Activated B cell treated with CpG ODN at 0.5 μM for 24 hours (primary cell): Measurements from ENCODE around the gene PPFIBP1. TPM values are rescaled to one million over a fixed set of nuclear protein-coding genes. Genes with fewer than 3 reads are reported as not detected.

Source experiments
- ATAC-seq: fragments of 200-7000 bp; cut with Tn5 transposase; one replicate; pipeline ENCODE4 v1.10.0; 2021; ENCODE audit warnings: low read depth, mild to moderate bottlenecking, moderate library complexity
- CTCF ChIA-PET: fragments of 350-600 bp; sonication (Branson Sonifier 250); formaldehyde crosslinking; loops from one replicate; lab custom pipeline; 2021; ENCODE audit warnings: antibody characterized with exemption; lab: Charles Lee
- POLR2A ChIA-PET: fragments of 350-600 bp; sonication (Branson Sonifier 250); formaldehyde crosslinking; loops from one replicate; lab custom pipeline; 2021; ENCODE audit warnings: antibody characterized with exemption; lab: Charles Lee
- DNase-seq: peaks from one replicate; pipeline ENCODE4 v3.0.0; 2022
- H3K27ac Mint-ChIP-seq: one replicate; pipeline ENCODE4 v1.8.0; 2020; ENCODE audit warnings: mixed read lengths
- H3K27me3 Mint-ChIP-seq: one replicate; pipeline ENCODE4 v1.8.0; 2021; ENCODE audit warnings: mixed read lengths
- H3K36me3 Mint-ChIP-seq: one replicate; pipeline ENCODE4 v1.8.0; 2021; ENCODE audit warnings: low read depth, mixed read lengths
- H3K4me1 Mint-ChIP-seq: one replicate; pipeline ENCODE4 v1.8.0; 2021; ENCODE audit warnings: mixed read lengths
- H3K4me3 Mint-ChIP-seq: one replicate; pipeline ENCODE4 v1.8.0; 2020; ENCODE audit warnings: mild to moderate bottlenecking, mixed read lengths
- H3K9me3 Mint-ChIP-seq: one replicate; pipeline ENCODE4 v1.8.0; 2020; ENCODE audit warnings: mixed read lengths
- CTCF ChIP-seq: fragments of 200-600 bp; IDR thresholded peaks from one replicate; pipeline ENCODE4 v1.8.0; 2022; ENCODE audit warnings: antibody characterized with exemption, mild to moderate bottlenecking
- intact Hi-C: fragments of 100-400 bp; cut with micrococcal nuclease; formaldehyde crosslinking; loops from one replicate; pipeline ENCODE4 v1.15.1; 2024
- total RNA-seq: library from RNA; stranded (reverse); gene quantifications from 2 replicates; pipeline ENCODE4 v1.2.3, GENCODE V29; 2022

Gene PPFIBP1
- total RNA-seq, 1 donor from 2014 or later = 8.1 TPM

- ChIA-PET CTCF (no interaction called here), POLR2A (no interaction called here)
- no peak overlapping the region for H3K4me3 Mint-ChIP-seq
- no peaks in the 10 kb centered on the region for H3K4me1 Mint-ChIP-seq
- DNase-seq = no peak
- H3K27ac Mint-ChIP-seq = no peak overlapping the region
- TF ChIP-seq CTCF = no peak
- no peaks in the 10 kb centered on the region for H3K9me3 Mint-ChIP-seq
- intact Hi-C loops = no loop called here
- no peaks in the 10 kb centered on the region for H3K27me3 Mint-ChIP-seq
- ATAC-seq = no peak
- peaks cover 10% of the 10 kb centered on the region for H3K36me3 Mint-ChIP-seq
Observed at GRCh38 chr12:27673101-27673718, 149.2 kb downstream of the PPFIBP1 start.

GRCh38 chr12:27674989-27675388 lies 151.0 kb downstream of the PPFIBP1 start:
- intact Hi-C loops = no loop called here
- no peak overlapping the region for H3K27ac Mint-ChIP-seq
- DNase-seq (no peak), ATAC-seq (no peak)
- TF ChIP-seq CTCF = no peak
- ChIA-PET CTCF (no interaction called here), POLR2A (no interaction called here)
- no peak overlapping the region for H3K4me3 Mint-ChIP-seq
- H3K36me3 Mint-ChIP-seq = peaks cover 8% of the 10 kb centered on the region
- H3K27me3 Mint-ChIP-seq = no peaks in the 10 kb centered on the region
- H3K4me1 Mint-ChIP-seq = no peaks in the 10 kb centered on the region
- H3K9me3 Mint-ChIP-seq = no peaks in the 10 kb centered on the region

GRCh38 chr12:27680619-27681018 lies 156.6 kb downstream of the PPFIBP1 start:
- ATAC-seq = no peak
- ChIA-PET POLR2A (no interaction called here), CTCF (no interaction called here)
- Mint-ChIP-seq H3K9me3 (no peaks in the 10 kb centered on the region), H3K4me1 (no peaks in the 10 kb centered on the region), H3K27me3 (no peaks in the 10 kb centered on the region), H3K36me3 (peaks cover 12% of the 10 kb centered on the region), H3K4me3 (no peak overlapping the region), H3K27ac (no peak overlapping the region)
- intact Hi-C loops = no loop called here
- DNase-seq = no peak
- no peak for TF ChIP-seq CTCF

- CTCF ChIA-PET = no interaction called here
- H3K27ac Mint-ChIP-seq = no peak overlapping the region
- intact Hi-C loops = no loop called here
Observed at GRCh38 chr12:27682534-27682933, 158.5 kb downstream of the PPFIBP1 start.

GRCh38 chr12:27685274-27685673 lies 161.3 kb downstream of the PPFIBP1 start:
- intact Hi-C loops = no loop called here
- CTCF ChIA-PET = no interaction called here

More at GRCh38 chr12:27682534-27682933, 158.5 kb downstream of the PPFIBP1 start:
- POLR2A ChIA-PET = no interaction called here
- DNase-seq (no peak), ATAC-seq (no peak)
- Mint-ChIP-seq H3K4me1 (no peaks in the 10 kb centered on the region), H3K36me3 (peaks cover 10% of the 10 kb centered on the region), H3K9me3 (no peaks in the 10 kb centered on the region), H3K4me3 (no peak overlapping the region), H3K27me3 (no peaks in the 10 kb centered on the region)
- no peak for TF ChIP-seq CTCF

More at GRCh38 chr12:27685274-27685673, 161.3 kb downstream of the PPFIBP1 start:
- Mint-ChIP-seq H3K36me3 (peaks cover 20% of the 10 kb centered on the region), H3K27me3 (no peaks in the 10 kb centered on the region), H3K4me3 (no peak overlapping the region), H3K27ac (no peak overlapping the region), H3K4me1 (no peaks in the 10 kb centered on the region), H3K9me3 (no peaks in the 10 kb centered on the region)
- POLR2A ChIA-PET = no interaction called here
- TF ChIP-seq CTCF = no peak
- DNase-seq (no peak), ATAC-seq (no peak)
